GM19035 (cell line): ENCODE results near the gene C1R.
"Not testable (repeated sequence)": the region's sequence is repeated elsewhere in the genome, so short reads cannot be mapped to it uniquely, and the experiment has no call there.

ENCODE experiments used
- ATAC-seq: cut with Tn5 transposase; IDR thresholded peaks from one replicate; pipeline ENCODE4 v1.9.1; 2021; ENCODE audit not compliant: unreplicated experiment

The C1R gene

DNA sequence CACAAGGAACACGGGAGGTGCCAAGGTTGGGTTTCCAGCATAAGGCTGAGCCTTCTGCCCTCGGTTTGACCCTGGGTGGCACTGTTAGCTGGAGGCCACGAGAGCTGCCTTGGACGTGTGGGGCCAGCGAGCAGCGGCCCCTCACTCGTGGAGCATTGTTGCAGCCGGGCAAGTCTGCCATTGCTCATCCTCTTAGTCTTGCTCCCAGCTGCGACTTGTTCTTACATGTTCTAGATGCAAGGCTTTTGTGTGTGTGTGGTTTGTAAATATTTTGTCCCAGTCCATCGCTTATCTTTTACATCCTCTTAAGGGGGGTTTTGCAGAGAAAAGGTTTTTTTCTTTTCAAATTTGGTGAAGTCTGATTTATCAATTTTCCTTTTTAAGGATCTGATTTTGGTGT lies 52.8 kb downstream of the C1R start:
- ATAC-seq, result no peak

DNA sequence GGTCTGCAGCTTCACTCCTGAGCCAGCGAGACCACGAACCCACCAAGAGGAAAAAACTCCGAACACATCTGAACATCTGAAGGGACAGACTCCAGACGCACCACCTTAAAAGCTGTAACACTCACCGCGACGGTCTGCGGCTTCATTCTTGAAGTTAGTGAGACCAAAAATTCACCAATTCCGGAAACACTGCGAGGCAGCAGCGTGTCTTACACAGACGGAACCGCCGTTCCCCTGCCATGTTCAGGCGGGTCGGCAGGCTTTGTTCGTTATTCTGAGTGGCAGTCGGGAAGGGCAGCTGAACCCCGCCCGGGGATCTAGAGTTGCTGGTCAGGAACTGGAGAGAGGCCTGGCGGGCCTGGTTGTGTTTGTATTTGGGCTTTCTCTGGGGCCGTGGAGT lies 53.7 kb downstream of the C1R start:
- no peak for ATAC-seq

DNA sequence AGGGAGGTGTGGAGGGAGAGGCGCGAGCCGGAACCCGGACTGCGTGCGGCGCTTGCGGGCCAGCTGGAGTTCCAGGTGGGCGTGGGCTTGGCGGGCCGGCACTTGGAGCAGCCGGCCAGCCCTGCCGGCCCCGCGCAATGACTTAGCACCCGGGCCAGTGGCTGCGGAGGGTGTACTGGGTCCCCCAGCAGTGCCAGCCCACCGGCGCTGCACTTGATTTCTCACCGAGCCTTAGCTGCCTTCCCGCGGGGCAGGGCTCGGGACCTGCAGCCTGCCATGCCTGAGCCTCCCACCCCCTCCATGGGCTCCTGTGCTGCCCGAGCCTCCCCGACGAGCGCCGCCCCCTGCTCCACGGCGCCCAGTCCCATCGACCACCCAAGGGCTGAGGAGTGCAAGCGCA lies 54.8 kb downstream of the C1R start:
- ATAC-seq, result not testable (repeated sequence)

DNA sequence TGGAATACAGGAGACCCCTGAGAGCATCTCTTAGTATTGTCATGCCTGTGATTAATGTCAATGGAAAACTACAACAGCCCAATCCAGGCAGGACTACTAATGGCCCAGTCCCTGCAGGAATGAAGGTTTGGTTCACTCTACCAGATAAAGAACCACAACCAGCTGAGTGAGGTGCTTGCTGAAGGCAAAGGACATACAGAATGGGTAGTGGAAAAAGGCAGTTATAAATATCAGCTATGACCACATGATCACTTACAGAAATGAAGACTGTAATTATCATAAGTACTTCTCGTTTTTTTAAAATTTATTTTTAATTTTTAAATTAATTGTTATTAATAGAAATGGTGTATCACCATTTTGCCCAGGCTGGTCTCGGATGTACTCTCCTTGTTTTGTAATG lies 56.8 kb downstream of the C1R start:
- ATAC-seq, result no peak

DNA sequence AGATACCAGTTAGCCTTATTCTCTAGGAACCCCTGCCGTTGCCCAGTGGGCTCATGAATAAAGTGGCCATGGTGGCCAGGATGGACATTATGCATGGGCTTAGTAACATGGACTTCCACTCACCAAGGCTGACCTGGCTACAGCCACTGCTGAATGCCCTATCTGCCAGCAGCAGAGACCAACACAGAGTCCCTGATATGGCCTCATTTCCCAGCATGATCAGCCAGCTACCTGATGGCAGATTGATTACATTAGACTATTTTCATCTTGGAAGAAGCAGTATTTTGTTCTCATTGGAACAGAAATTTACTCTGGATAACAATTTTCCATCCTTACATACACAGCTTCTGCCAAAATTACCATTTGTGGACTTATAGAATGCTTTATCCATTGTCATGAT lies 57.8 kb downstream of the C1R start:
- ATAC-seq, result no peak

DNA sequence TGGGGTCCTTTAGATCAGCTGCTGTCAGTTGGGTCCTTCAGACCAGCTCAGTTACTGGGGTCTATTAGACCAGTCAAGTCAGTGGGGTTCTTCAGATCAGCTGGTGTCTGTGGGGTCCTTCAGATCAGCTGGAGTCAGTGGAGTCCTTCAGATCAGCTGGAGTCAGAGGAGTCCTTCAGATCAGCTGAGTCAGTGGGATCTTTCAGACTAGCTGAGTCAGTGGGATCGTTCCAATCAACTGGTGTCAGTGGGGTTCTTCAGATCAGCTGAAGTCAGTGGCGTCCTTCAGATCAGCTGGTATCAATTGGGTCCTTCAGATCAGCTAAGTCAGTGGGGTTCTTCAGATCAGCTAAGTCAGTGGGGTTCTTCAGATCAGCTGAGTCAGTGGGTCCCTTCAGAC lies 59.3 kb downstream of the C1R start:
- ATAC-seq, result no peak

DNA sequence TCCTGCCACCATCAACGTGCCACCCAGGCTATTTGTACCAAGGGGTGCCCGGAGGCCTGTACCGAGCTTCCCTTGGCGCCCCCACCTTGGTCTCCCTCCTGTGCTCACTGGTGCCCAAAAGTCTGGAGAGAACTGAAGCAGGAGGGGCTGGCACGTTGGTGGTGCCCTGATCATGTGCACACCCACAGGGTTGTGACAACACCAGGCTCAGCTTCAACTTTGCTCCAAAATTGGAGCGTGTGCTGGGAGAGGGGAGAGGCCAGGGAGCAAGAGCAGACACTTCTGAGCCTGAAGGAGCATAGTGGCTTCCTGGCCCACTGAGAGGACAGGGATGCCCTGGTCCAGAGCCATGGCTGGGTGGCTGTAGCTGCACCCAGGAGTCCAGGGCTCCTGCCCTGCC lies 60.9 kb downstream of the C1R start:
- ATAC-seq, result no peak
